NK-92 (cell line): Measurements from ENCODE around the gene FHIT.
"Not testable (repeated sequence)": the region's sequence is repeated elsewhere in the genome, so short reads cannot be mapped to it uniquely, and the experiment has no call there.

Experiments
- DNase-seq: peaks from one replicate; lab custom pipeline; 2025; ENCODE audit not compliant: unreplicated experiment; lab: John Stamatoyannopoulos, UW

FHIT gene

DNA sequence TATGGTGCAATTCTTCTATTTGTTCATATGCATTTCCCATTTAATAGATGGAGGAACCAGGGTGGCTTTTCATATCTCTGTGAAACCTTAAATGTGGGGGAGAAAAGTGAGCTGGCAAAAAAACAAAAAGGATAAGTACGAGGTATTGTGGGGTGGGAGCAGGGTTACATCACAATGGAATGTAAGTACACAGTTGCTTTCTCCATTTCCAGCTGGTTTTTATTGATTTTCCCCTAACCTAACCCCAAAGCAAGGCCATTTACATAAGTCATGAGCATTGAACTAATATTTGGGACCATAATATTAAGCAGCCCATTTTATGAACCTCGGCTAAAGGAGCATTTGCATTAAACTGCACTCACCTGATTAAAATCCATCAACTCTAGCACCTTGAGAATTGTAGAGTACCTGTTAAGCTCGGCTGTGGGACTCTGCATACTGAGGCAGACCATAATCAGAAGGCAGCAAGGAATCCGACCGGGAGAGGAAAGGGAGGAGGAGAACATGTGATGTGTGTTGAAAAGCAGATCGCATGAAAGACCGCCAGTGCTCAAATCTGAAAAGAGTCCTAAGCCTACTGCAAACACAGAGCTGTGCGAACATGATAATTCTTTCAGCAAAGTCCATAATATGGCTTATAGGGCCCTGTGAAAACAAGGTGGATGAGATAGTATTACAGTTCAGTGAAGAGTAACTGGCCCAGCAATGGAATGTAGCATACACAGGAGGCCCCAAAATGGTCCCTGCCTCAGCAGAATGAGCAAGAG, 513.4 kb downstream of the FHIT start:
- DNase-seq = no peak

DNA sequence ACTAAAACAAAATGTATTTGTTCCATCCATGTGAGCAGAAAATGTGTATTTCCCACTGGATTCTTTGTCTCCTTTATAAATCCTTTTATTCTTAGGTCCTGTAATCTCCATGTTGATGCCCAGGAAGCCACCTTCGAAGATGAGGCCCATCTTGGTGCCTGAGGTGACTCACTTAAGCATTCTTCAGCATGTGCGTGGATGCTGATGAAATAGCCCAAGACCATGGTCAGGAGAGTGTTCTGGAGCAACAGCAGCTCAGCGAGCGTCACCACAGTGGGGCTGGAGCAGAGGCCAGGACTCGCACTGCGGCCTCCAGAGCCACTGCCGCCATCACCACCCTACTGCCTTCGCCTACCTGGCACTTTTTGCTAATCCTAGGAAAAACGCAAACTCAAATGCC, 520.9 kb downstream of the FHIT start:
- no peak for DNase-seq

DNA sequence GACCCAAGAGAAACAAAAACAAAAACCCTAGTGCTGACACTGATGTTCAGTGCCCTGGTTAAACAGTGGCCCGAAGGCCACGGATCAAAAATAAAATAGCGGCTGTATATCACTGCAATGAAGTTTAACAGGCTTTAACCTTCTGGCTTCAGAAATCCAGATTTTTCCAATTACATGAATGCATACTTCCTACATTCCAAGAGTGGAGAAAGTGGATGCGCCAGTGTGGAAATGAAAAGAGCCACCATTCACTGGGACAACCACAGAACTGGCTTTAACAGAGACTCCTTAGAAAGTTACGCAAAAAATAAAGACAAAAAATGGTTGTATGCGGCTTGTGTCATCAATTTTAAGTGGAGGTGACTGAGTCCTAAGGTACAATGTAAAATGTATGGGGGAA, 522.2 kb downstream of the FHIT start:
- no peak for DNase-seq

DNA sequence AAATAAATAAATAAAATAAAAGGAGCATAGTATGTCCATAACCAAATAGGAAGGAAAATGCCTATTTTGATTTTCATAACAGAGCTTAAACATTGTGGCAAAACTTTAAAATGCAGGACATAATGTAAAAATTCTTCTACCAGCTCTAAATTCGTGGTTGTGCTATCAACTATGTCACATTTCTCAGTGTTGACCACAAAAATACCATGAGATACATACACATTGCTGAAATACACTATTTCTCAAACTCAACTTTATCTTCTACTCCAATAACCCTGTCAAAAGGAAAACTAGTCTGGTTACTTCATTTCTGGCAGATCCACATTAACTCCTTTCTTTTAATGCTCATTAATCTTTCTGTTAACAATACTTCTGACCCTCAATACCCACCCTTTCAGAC, 523.2 kb downstream of the FHIT start:
- no peak for DNase-seq

DNA sequence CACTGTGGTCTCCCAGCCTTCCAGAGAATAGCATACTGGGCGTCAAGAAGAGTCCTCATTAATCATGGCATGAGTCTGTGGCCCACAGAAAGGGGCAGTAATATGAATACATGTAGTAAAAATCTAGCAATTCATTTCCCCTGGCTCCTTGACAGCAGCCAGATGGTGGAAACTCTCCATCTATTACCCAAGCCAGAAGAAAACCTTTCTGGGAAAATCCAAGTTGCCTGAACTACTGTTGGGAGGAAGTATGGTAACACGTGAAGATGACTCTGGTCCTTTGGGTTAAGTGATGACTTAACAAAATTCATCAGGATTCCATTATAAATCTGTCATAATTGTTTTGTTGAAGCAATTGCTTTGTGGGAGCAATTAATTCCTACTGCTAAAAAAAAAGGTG, 530.5 kb downstream of the FHIT start:
- DNase-seq = no peak

DNA sequence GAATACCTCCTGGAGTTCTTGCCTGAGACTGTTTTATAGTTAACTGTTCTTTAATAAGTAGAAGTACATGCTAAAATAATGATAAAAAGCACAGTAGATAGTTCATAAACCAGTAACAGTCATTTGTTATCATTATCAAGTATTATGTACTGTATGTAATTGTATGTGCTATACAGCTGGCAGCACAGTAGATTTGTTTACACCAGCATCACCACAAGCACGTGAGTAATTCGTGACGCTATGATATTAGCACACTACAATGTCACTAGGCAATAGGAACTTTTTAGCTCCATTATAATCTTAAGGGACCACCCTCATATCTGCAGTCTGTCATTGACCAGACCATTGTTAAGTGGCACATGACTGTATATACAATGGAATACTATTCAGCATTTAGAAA, 534.7 kb downstream of the FHIT start:
- DNase-seq = no peak

DNA sequence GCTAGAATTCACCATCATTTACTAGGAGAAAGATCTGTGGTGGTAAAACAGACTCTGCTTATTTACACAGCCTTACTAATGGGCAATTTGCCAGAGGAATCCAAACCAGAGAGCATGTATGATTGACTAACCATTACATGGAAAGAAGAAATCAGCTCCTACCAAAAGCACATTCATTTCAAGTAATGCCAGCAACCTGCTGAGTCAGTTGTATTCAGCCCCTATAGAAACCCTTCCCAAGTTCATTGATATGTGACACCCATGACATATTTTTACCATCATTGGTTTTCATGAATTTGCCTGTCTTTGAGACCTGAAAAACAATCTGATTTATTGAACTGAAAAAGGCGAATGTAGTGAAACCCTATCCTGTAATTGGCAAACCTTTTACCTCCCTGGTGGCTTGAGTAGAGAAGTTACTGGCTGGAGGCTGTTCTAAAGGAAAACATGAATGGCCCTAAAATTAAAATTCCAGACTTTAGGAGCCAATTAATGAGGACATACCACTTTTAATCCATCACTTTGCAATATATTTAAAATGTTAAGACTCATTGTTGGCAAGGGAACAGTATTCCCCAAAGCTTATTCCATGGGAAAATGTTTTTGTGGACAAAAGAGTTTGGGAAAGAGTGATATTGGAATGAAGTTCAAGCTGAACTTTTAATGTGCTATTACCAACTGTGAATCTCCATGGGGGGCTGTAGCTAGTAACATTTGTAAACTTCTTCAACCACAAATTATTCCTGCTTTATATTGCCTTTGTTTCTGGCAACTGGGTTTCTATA, 542.9 kb downstream of the FHIT start:
- DNase-seq = no peak

DNA sequence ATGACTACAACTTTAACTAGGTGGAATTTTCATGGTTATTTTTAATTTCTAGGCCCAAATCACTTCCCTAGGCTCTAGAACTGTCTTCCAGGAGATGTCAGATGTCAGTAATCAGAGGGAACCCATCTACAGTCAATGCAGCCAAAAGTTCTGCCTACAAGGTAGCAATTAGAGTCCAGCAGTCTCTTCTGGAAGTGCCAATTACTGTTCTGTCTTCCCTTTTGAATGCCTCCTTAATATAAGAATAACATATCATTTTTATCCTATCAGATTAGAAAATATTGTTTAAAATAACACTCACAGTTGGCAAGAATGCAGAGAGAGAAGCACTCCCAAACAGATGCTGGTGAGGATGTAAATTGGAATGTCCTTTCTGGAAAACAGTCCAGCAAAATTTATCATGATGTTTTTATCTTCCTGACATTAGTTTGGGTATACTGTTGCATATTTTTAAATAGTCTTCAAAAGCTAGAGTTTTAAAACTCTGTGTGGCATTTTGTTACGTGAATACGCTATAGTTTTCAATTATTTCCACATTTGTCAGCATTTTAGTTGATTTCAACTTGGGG, 543.7 kb downstream of the FHIT start:
- DNase-seq = no peak

DNA sequence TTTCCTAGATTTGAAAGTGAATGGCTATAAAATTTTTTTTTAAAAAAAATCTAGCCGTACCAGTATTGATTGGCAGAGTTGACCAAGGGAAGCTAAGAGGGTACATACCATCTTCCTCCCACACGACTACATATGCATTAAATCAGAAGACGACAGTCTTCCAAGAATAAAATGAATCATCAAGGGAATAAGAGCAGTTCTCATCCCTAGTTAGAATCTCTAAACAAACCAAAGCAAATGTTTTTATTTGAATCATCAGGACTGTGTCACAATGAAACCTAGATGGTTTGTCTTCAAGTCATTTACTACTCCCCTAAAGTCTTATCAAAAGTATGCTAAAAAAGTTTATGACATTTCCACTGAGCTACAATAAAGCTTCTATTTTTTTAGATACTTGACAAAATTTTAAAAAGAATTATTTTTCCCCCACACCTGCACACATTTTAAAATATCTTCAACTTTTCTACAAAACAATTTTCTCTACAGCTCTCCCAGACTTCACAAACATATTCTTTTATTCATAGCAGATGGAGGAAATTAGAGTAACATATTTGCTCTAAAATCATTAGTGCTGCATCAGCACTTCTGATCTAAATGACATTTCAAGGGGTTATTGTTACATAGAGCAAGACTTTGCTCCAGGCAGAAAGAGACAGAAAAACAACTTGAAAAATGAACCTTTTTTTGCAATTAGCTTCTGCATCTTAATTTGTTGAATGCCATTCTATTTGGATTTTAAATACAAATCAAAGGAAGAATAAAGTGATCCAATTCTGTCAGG, 547.1 kb downstream of the FHIT start:
- DNase-seq = no peak

DNA sequence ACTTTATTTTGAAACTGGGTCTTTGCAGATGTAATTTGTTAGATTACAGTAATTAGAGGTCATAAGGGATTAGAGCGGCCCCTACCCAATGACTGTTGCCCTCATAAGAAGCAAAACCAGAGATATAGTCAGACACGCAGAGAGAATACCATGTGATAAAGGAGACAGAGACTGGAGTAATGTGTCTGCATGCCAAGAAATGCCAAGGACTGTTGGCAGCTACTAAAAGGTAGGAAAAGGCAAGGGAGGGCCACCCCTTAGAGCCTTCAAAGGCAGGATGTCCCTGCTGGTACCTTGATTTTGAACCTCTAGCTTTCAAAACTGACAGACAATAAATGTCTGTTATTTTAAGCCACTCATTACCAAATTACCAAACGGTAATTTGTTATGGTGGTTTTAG, 548.2 kb downstream of the FHIT start:
- no peak for DNase-seq

DNA sequence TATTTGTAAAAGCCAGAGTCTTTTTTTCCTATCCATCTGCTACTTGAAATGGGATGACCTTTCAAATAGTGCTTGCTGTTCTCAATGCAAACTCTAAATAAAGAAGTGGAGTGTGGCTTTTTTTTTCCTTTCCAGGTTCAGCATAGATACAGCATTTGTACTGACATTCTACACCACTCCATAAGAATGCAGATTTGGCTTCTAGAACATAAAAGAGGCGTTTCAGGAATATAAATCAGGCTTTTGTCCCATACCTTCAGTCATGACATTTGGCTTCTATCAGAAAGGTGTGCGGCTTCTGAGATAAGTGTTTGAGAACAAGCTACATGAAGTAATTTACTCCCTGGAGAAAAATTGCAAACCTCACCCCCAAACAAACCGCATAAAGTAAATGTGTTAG, 553.1 kb downstream of the FHIT start:
- no peak for DNase-seq

DNA sequence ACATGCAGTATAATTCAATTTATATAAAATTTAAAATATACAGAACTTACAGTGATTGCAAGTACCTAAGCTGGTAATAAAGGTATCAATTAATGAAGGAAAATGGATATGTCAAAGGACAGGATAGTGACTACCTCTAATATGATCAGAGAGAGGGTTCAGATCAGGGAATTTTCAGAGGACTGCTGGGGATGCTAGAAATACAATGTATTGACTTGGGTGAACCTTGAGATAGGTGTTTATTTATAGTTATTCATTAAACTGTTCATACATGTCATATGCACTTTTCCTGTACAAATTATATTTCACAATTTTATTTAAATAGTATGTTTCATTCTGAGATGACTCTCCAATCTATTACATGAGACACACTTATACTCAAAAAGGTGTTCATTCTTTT, 554.1 kb downstream of the FHIT start:
- no peak for DNase-seq

DNA sequence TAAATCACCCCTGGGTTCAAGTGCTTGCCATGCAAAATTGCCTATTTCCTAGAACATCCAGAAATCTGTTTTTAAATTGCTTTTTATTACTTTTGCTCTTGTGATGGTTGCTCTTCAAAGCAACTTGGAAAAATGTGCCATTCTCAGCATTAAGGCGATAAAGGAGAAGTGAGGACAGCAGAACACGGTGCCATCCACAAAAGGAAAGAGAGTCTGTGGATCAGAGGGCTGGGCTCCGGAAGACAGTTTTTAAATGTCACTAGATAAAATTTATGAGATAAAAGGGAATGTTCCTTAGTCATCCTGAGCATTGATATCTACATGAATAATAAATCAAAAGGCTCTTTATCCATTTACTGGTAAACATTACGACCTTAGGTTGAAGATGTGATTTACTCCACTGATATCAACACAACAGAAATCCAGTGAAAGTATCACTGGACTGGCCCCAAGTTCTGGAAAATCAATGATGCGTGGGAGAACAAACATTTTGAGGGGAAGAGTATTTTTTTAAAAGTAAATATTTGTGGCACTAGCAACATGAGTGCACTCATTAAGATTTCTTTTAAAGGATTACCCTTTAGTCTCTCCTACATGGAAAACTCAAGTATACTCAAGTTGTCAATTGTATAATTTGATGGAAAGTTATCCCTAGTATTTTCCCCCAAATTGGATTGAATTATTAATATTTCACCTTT, 554.7 kb downstream of the FHIT start:
- no peak for DNase-seq

DNA sequence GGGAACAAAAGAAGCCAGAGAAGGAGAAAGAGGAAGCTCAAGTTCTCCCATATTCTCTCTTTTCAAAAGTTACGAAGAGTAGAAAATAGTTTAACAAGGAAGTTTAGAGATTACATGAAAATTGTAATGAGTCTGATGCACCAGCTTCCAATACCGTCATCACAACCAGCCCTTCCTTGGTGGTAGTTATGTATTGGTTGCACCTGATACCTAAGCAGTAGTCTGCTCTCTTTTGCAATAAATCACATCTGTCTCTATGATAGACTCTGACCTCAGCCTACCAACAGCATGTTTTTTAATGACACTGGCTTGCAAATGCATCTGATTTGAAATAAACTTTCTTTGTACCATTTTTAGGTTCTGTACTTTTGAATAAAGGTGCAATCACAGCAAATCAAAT, 575.8 kb downstream of the FHIT start:
- DNase-seq = no peak

DNA sequence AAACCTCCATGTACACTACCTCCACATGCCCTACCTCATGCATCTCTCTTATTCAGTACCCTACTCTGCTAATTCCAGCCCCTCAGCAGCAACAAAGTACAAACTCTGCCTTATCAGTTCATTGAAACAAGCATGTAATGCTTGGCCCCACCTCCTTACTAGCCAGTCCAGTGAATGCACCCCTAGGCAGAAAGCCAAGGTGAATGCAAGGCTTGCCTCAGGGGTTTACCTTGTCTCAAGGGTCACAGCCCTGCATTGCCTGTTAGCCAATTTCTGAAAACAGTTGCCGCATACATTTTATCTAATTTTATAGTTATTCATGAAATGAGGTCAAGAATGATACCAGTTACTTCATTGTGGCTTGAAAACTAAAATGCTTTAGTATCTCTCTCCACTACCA, 576.4 kb downstream of the FHIT start:
- no peak for DNase-seq

DNA sequence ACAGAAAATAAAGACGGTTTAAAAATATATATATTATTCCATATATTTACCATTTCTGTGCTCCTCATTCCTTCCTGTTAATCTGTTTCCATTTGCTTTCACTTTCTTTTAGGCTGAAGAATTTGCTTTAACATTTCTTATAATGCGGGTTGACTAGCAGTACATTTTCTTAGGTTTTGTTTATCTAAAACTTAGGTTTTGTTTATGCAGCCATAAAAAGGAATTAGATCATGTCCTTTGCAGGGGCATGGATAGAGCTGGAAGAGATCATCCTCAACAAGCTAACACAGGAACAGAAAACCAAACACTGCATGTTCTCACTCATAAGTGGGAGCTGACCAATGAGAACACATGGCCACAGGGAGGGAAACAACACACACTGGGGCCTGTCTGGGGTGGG, 578.1 kb downstream of the FHIT start:
- DNase-seq = no peak

DNA sequence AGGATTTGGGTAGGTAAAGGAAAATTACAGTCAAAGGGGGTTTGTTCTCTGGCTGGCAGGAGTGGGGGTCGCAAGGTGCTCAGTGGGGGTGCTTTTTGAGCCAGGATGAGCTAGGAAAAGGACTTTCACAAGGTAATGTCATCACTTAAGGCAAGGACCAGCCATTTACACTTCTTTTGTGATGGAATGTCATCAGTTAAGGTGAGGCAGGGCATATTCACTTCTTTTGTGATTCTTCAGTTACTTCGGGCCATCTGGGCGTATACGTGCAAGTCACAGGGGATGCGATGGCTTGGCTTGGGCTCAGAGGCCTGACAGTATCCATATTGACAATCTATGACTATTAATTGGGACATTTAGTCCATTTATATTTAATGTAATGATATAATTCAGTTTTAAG, 578.9 kb downstream of the FHIT start:
- DNase-seq = not testable (repeated sequence)

DNA sequence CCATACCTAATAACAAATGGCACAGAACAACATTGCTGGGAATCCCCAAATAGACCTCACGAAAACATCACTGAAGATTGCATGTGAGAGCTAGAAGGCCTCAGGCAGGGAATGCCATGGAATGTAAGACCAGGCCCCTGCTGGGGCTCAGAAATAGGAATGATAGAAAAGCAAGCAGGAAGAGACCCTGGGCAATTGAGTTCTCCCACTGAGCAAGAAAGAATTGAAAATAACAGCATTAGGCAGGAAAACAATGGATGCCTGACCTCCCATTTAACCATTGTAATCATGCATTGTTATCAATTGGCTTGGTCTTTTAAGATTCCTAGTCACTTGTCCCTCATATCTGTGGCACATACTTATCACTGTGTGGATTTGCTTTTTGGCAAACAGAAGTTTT, 581.6 kb downstream of the FHIT start:
- DNase-seq = no peak

DNA sequence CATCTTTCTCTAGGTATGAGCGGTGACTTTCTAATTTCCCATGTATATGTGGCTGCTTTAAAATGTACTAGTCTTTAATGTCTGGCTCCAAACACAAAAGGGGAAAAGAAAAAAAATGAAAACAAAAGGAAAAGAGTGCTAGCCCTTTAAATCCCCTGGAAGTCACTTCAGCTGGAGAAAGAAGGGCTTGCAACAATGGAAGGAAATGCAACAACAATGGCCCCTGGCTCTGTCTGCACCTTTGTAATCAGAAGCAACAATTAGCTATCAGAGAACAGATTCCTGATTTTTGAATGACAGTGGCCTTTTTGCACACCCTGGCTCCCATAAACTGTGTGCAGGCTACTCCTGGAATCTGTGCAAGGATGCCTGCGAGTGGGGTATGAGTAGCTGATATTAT, 591.2 kb downstream of the FHIT start:
- DNase-seq = no peak

DNA sequence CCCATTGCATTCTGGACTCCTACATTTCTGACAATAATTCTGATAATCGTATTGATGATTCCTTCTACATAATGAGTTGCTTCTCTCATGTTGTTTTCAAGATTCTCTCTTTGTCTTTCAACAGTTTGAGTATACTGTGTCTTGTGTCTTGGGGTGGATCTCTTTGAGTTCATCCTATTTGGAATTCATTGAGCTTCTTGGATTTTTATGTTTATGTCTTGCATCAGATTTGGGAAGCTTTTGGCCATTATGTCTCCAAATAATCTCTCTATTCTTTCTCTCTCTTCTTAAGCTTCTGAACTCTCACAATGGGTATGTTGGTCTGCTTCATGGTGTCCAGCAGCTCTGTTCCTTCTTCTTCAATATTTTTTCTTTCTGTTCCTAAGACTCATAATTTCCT, 592.2 kb downstream of the FHIT start:
- no peak for DNase-seq

DNA sequence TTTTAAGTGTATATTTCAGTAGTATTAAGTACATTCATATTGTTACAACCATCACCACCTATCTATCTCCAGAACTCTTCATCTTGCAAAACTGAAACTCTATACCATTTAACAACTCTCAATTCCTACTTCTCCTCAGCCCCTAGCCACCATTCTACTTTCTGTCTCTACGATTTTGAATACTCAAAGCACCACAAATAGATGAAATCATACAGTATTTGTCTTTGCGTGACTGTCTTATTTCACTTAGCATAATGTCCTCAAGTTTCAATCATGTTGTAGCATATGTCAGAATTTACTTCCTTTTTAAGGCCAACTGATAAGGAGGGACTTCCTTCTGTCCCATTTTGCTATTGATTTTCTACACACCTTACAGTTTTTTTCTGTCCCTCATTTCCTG, 593.3 kb downstream of the FHIT start:
- no peak for DNase-seq
